Cardiac muscle cell (in vitro differentiated cells and primary cell): Measurements from ENCODE around the gene ADK. TPM values are rescaled to one million over a fixed set of nuclear protein-coding genes. Genes with fewer than 3 reads are reported as not detected.
"Not testable (repeated sequence)": the region's sequence is repeated elsewhere in the genome, so short reads cannot be mapped to it uniquely, and the experiment has no call there.

Experiments used
- DNase-seq, 2 donors: peaks; one replicate each; pipeline versions ENCODE4 v3.0.0 to v3.0.0-alpha.2; 2010 to 2017; ENCODE audit warnings: low read depth in 1 of 2, low spot score in 1 of 2
- H3K27ac ChIP-seq: fragments of 200-600 bp; sonication (generic); 2 replicates; pipeline ENCODE4 v1.5.1; 2016
- H3K27me3 ChIP-seq: fragments of 200-600 bp; sonication (generic); 2 replicates; pipeline ENCODE4 v1.6.0; 2016; ENCODE audit warnings: control low read depth
- H3K36me3 ChIP-seq: fragments of 200-600 bp; sonication (generic); 2 replicates; pipeline ENCODE4 v1.5.1; 2016; ENCODE audit warnings: control low read depth
- H3K4me1 ChIP-seq: fragments of 200-600 bp; sonication (generic); 2 replicates; pipeline ENCODE4 v1.8.1; 2017; ENCODE audit warnings: low read depth, mild to moderate bottlenecking, mixed run types
- H3K4me3 ChIP-seq: fragments of 200-600 bp; sonication (generic); 2 replicates; pipeline ENCODE4 v1.5.1; 2016; ENCODE audit warnings: mild to moderate bottlenecking
- H3K9me3 ChIP-seq: fragments of 200-600 bp; sonication (generic); 2 replicates; pipeline ENCODE4 v1.5.1; 2017; ENCODE audit warnings: low read depth, mild to moderate bottlenecking, control low read depth
- polyA plus RNA-seq: library from polyadenylated mRNA; unstranded; fragments of >200 nt; fragmentation: Nextera tagmentation; extraction: Ambion mirVana; gene quantifications from 2 replicates; pipeline ENCODE4 v1.2.1, GENCODE V29; 2016
- total RNA-seq: library from RNA; depleted of rRNA; stranded (reverse); fragments of >200 nt; gene quantifications from 2 replicates; pipeline ENCODE4 v1.2.3, GENCODE V29; 2016
- TF ChIP-seq, protein P1 (sequence below): IDR thresholded peaks from 2 replicates; pipeline ENCODE4 v1.5.1; 2012; ENCODE audit warnings: low read depth, mild to moderate bottlenecking, low read length

ADK gene
- total and polyA plus RNA-seq, 2 experiments from 2014 or later: 24.8 to 57.4 TPM

DNA sequence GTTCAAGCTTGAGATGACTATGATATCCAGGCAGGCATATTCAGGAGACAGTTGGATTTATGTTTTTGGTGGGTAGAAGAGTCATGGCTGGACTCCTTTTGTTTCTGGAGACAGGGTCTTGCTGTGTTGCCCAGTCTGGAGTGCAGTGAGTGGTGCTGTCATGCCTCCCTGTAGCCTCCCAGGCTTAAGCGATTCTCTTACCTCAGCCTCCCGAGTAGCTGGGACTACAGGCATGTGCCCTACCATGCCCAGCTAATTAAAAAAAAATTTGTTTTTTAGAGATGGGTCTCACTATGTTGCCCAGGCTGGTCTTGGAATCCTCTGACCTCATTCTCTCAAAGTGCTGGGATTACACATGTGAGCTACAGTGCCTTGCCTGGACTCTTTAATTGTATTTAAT, 62.0 kb downstream of the ADK start:
- no peaks in the 10 kb centered on the region for H3K9me3 ChIP-seq
- H3K36me3 ChIP-seq: no peaks in the 10 kb centered on the region
- DNase-seq: no peak
- no peak overlapping the region for H3K27ac ChIP-seq
- no peaks in the 10 kb centered on the region for H3K4me1 ChIP-seq
- H3K27me3 ChIP-seq: no peaks in the 10 kb centered on the region
- TF ChIP-seq, protein P1, sequence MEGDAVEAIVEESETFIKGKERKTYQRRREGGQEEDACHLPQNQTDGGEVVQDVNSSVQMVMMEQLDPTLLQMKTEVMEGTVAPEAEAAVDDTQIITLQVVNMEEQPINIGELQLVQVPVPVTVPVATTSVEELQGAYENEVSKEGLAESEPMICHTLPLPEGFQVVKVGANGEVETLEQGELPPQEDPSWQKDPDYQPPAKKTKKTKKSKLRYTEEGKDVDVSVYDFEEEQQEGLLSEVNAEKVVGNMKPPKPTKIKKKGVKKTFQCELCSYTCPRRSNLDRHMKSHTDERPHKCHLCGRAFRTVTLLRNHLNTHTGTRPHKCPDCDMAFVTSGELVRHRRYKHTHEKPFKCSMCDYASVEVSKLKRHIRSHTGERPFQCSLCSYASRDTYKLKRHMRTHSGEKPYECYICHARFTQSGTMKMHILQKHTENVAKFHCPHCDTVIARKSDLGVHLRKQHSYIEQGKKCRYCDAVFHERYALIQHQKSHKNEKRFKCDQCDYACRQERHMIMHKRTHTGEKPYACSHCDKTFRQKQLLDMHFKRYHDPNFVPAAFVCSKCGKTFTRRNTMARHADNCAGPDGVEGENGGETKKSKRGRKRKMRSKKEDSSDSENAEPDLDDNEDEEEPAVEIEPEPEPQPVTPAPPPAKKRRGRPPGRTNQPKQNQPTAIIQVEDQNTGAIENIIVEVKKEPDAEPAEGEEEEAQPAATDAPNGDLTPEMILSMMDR: no peak
- H3K4me3 ChIP-seq: no peak overlapping the region

GRCh38 chr10:74213571-74214162, 62.6 kb downstream of the ADK start:
- no peaks in the 10 kb centered on the region for H3K36me3 ChIP-seq
- H3K27ac ChIP-seq: no peak overlapping the region
- H3K9me3 ChIP-seq: no peaks in the 10 kb centered on the region
- H3K4me3 ChIP-seq: no peak overlapping the region
- H3K27me3 ChIP-seq: no peaks in the 10 kb centered on the region
- DNase-seq: peak; percentile 25 to 68
- TF ChIP-seq, protein P1: peak; percentile 73
- no peaks in the 10 kb centered on the region for H3K4me1 ChIP-seq

GRCh38 chr10:74217110-74217509, 66.1 kb downstream of the ADK start:
- H3K27ac ChIP-seq, H3K27me3 ChIP-seq, H3K4me1 ChIP-seq, DNase-seq, H3K9me3 ChIP-seq, H3K4me3 ChIP-seq, H3K36me3 ChIP-seq: not testable (repeated sequence)

GRCh38 chr10:74222467-74222866, 71.4 kb downstream of the ADK start:
- H3K27ac ChIP-seq, H3K4me3 ChIP-seq, H3K27me3 ChIP-seq, H3K4me1 ChIP-seq, H3K36me3 ChIP-seq, DNase-seq, H3K9me3 ChIP-seq: not testable (repeated sequence)

GRCh38 chr10:74223755-74224529, 72.9 kb downstream of the ADK start:
- no peaks in the 10 kb centered on the region for H3K27me3 ChIP-seq
- DNase-seq: peak in 1 of 2 donors; percentile 32
- H3K27ac ChIP-seq: no peak overlapping the region
- no peaks in the 10 kb centered on the region for H3K9me3 ChIP-seq
- H3K4me1 ChIP-seq: no peaks in the 10 kb centered on the region
- no peak overlapping the region for H3K4me3 ChIP-seq
- H3K36me3 ChIP-seq: no peaks in the 10 kb centered on the region
- TF ChIP-seq, protein P1: no peak

- TF ChIP-seq, protein P1: no peak
- DNase-seq: peak in 1 of 2 donors; percentile 72
- H3K4me3 ChIP-seq: no peak overlapping the region
- no peaks in the 10 kb centered on the region for H3K4me1 ChIP-seq
- H3K36me3 ChIP-seq: no peaks in the 10 kb centered on the region
- H3K27ac ChIP-seq: no peak overlapping the region
- H3K27me3 ChIP-seq: no peaks in the 10 kb centered on the region
- H3K9me3 ChIP-seq: no peaks in the 10 kb centered on the region
Observed at GRCh38 chr10:74227697-74228424, 76.8 kb downstream of the ADK start.
